GM19238 (cell line): ENCODE results near the gene C9orf72.

Experiments used
- DNase-seq: peaks from one replicate; pipeline ENCODE4 v3.0.0; 2011; ENCODE audit warnings: low spot score; ENCODE audit not compliant: insufficient read length

The C9orf72 gene

GRCh38 chr9:27538647-27539046 lies 34.6 kb downstream of the C9orf72 start:
- DNase-seq = no peak

DNA sequence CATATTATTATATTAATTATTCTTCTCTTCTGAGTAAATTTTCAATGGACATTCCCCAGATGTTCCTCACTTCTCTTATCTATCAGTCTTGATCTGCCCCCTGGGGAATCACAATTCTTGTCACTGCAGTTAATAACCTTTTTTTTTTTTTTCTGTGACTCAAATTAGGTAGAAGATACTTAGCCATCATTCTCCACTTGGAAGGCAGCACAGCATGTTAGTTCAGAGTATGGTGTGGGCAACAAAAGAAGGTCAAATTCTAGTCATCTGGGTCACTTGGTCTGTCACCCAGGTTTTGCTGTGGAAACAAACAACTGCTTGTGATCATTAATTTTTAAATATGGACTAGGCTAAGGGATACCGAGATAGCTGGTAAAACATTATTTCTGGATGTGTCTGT lies 35.5 kb downstream of the C9orf72 start:
- no peak for DNase-seq

DNA sequence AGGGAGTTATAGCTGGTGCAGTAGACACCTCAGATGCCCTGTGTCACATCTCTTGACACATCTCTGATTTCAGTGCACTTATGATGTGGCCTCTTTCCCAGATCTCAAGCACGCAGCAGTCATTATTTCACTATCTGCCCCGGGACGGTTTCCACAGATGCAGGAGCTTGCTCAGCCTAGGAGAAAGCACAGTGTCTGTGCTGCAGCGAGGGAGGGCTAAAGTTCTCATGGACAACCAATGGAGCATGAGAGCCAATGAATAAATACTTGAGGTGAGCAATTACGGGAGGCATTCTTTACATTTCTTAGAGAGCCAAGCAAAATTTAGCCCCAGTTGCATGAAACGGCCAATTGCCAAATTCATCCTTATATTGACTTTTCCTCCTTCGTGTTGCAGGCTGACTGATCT lies 36.2 kb downstream of the C9orf72 start:
- DNase-seq = no peak

GRCh38 chr9:27536168-27536567 lies 37.1 kb downstream of the C9orf72 start:
- DNase-seq = no peak

DNA sequence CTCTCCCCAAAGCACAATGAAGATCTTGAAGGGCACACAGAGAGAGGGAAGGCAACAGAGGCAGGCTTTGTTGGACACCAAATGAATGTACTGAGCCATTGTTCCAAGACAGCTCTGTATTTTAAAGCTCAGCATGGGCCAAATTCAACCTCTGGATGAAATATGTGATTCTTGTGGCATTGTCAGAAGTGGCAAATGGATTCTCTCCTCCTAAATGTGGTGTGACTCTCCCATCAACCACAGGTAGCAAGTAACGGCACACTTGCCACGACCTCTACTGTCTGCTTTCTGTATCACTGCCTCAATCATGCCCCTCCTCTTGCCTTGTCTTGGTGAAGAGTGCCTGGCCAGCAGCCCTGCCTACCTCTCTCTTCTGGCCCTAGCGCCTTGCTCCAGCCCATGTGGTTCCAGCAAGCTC lies 37.6 kb downstream of the C9orf72 start:
- DNase-seq = no peak

DNA sequence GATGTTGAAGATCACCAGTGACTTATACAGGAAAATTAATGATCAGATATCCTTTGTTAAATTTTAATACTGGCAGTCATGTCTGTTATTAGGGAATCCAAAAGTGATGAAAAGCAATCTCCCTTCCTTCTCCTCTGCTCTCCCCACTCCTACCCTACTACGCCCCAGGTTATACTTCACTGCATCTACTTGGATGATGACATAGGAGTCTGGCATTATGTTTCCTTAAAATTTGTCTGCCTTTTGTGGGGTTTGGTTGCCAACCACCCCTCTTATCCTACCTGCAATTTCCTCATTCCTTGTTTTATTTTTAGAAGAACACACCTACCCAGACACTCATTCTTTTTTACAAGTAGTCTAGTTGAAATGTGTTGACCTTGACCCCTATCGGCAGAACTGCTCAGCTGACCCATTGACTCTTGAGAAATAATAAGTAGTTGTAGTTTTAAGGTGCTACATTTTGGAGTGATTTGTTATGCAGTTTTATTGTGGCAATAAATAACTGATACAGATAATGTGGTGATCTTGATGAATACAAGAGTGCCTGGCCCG lies 38.5 kb downstream of the C9orf72 start:
- DNase-seq = no peak

- DNase-seq = no peak
These were observed 39.1 kb downstream of the C9orf72 start for GRCh38 chr9:27534131-27534530.

DNA sequence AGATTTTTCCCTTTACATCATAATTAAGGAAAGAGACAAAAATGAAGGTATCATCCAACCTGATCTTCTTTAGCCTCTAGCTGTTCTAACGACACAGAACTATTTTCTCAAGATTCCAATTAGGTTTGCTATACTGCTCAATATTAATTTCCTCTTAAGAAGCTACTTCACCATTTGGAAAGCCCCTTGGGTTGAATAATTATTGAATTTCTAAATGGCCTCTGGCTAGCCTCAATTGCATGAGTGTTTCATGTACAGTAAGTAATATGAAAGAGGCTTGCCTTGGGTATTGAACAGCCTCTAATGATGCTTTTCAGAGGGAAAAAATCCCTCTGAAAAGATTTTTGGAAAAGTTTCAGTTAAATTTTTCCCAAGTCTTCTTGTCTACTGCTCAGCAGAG lies 40.0 kb downstream of the C9orf72 start:
- DNase-seq = no peak

- no peak for DNase-seq
These were observed 41.2 kb downstream of the C9orf72 start for GRCh38 chr9:27532046-27532445.

DNA sequence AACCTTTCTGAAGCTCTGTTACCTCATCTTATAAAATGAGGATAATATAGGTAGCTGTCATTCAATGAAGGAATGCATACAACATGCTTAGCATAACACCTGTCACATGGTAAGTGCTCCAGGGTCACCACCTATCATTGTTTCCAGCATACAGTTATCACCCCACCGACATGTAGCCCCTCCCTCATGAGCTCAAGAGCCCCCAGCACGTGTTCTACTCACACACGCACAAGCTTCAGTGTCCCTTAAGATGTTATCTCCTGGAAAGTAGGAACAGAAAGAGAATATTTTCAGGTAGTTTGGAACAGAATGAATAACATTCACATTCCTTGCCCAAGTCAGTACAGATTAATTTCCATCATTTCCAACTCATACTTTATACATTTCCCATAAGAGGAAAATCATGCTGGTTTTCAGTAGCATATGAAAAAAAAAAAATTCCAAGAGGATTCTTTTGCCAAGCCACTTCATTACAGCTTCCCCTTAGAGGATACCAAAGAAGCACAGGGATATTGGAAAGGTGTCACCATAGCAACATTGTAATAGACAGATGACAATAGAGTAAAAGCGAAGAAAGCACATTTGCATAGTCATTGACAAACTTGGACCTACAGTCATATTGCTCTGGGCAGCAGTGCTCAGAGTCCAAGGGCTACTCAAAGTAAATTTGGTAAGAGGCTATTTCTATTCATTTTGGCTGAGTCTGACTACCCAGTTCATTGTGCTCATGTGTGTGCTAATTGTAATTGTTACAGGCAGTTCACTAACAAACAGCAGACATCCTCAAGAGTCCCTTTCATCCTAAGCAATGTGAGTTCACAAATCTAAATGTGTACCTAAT lies 42.1 kb downstream of the C9orf72 start:
- no peak for DNase-seq

GRCh38 chr9:27529316-27530278 lies 43.7 kb downstream of the C9orf72 start, which contains the start of gene MOB3B:
Gene MOB3B, minus strand, starts transcription at chr9:27529814. Its CDS starts 74,264 bp downstream, at chr9:27455550.
- peak; percentile 74 for DNase-seq

DNA sequence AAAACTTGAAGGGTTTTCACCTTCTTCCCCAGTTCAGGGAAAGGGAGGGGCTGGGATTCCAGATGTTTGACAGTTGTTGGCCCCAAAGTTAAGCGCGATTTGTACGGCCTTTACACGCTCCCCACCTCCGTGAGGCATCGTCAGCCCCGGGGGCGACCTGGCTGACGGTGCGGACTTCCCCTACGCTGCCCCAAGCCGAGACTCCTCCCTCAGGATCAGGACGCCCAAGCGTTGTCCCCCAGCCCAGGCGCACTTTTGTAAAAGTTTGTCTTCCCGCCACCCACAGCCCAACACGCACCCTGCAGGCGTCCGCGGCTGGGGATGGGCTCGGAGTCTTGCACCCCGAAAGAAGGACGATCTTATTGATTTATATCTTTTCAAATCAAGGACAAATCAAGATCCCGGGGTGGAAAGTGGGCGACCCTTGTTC lies 44.4 kb downstream of the C9orf72 start:
- DNase-seq = peak; percentile 51

- DNase-seq = peak; percentile 29
These were observed 45.0 kb downstream of the C9orf72 start for GRCh38 chr9:27528076-27528885.

DNA sequence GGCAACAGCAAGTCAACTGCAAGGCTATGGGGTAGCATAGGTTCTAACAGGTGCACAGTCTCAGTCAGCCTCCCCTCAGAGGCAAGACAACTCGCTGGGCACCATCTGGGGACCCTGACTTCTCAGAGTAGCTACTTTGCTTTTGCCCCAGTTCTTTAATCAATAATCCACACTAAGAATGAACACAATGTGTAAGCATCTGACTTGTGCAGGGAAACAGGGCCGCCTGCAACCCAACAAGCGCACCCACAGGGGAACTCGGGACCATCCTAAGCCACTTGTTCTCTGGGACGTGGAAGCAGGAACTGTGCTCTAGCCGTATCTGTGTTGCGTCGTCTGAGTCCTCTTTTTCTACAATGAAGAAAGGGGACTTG lies 45.6 kb downstream of the C9orf72 start:
- DNase-seq = no peak

DNA sequence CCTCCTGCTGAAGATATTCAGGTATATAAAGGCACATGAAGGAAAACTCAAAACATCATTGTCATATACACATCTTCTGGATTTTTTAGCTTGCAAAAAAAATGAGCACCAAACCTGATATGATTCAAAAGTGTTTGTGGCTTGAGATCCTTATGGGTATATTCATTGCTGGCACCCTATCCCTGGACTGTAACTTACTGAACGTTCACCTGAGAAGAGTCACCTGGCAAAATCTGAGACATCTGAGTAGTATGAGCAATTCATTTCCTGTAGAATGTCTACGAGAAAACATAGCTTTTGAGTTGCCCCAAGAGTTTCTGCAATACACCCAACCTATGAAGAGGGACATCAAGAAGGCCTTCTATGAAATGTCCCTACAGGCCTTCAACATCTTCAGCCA lies 49.0 kb downstream of the C9orf72 start, which contains the start of gene IFNK:
TSS of gene IFNK (plus strand) at position 55 of the 400 bp plus-strand sequence. CDS start at position 102, 47 bp downstream.
- DNase-seq = no peak

- DNase-seq = no peak
These were observed 50.1 kb downstream of the C9orf72 start for GRCh38 chr9:27523141-27523540.

GRCh38 chr9:27520986-27521385 lies 52.3 kb downstream of the C9orf72 start:
- DNase-seq = no peak

GRCh38 chr9:27519466-27520465 lies 53.5 kb downstream of the C9orf72 start:
- DNase-seq = no peak

DNA sequence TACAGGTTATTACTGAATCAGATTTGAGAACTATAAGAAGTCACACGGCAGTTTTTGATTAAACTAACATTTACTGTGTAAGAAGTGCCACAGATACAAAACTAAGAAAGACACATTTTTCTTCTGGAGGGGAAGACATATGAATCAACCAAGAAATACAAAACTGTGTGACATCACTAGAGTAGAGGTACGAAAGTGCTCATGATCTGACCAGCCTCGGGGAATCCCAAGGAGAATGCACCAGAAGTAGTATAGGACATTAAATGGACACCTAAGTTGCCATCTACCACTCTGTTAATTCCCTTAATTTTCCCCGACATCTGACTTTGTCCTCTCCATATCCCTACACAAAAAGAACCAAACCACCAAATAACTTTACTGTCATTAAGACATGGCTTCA lies 54.5 kb downstream of the C9orf72 start:
- no peak for DNase-seq

- no peak for DNase-seq
These were observed 55.3 kb downstream of the C9orf72 start for GRCh38 chr9:27518006-27518405.
